Nephron (organoid): ENCODE results near the gene APLP2.

Source experiments
- H3K27ac Mint-ChIP-seq, 3 experiments: 2 replicates each; pipeline ENCODE4 v1.8.0; 2020; ENCODE audit warnings: mixed read lengths in 3 of 3, mild to moderate bottlenecking in 2 of 3, moderate library complexity in 1 of 3
- H3K27me3 Mint-ChIP-seq: 2 replicates; pipeline ENCODE4 v1.8.0; 2021; ENCODE audit warnings: low read depth, mild to moderate bottlenecking, moderate library complexity, mixed read lengths
- H3K36me3 Mint-ChIP-seq: 2 replicates; pipeline ENCODE4 v1.8.0; 2020; ENCODE audit warnings: low read depth, mixed read lengths
- H3K4me1 Mint-ChIP-seq: 2 replicates; pipeline ENCODE4 v1.8.0; 2020; ENCODE audit warnings: mixed read lengths
- H3K4me3 Mint-ChIP-seq, 3 experiments: 2 replicates each; pipeline ENCODE4 v1.8.0; 2020; ENCODE audit warnings: mild to moderate bottlenecking in 3 of 3, mixed read lengths in 3 of 3, moderate library complexity in 2 of 3
- H3K9me3 Mint-ChIP-seq: 2 replicates; pipeline ENCODE4 v1.8.0; 2020; ENCODE audit warnings: mixed read lengths
- CTCF ChIP-seq, 3 experiments: fragments of 200-600 bp; sonication (generic); IDR thresholded peaks; one replicate each; pipeline ENCODE4 v1.5.0; 2021; ENCODE audit warnings: antibody characterized with exemption in 3 of 3; ENCODE audit not compliant: unreplicated experiment in 3 of 3

Gene APLP2

GRCh38 chr11:130055617-130056016 lies 14.1 kb upstream of the APLP2 start:
- H3K9me3 Mint-ChIP-seq = no peaks in the 10 kb centered on the region
- peaks cover 4% of the 10 kb centered on the region for H3K27me3 Mint-ChIP-seq
- no peak for TF ChIP-seq CTCF (IDR thresholded peaks at IDR 0.05; ENCODE audit: unreplicated experiment in 3 of 3)
- H3K36me3 Mint-ChIP-seq = no peaks in the 10 kb centered on the region
- H3K27ac Mint-ChIP-seq = peak overlapping the region in 1 of 3 experiments; percentile 9
- peaks cover 17% of the 10 kb centered on the region for H3K4me1 Mint-ChIP-seq
- H3K4me3 Mint-ChIP-seq = no peak overlapping the region

- Mint-ChIP-seq H3K36me3 (no peaks in the 10 kb centered on the region), H3K4me1 (no peaks in the 10 kb centered on the region), H3K4me3 (no peak overlapping the region), H3K9me3 (no peaks in the 10 kb centered on the region), H3K27me3 (peaks cover 16% of the 10 kb centered on the region), H3K27ac (no peak overlapping the region)
- no peak for TF ChIP-seq CTCF (IDR thresholded peaks at IDR 0.05; ENCODE audit: unreplicated experiment in 3 of 3)
Measured at GRCh38 chr11:130061017-130061416, 8.7 kb upstream of the APLP2 start.

GRCh38 chr11:130062026-130062425 lies 7.7 kb upstream of the APLP2 start:
- no peak for TF ChIP-seq CTCF (IDR thresholded peaks at IDR 0.05; ENCODE audit: unreplicated experiment in 3 of 3)
- H3K4me1 Mint-ChIP-seq = no peaks in the 10 kb centered on the region
- H3K36me3 Mint-ChIP-seq = no peaks in the 10 kb centered on the region
- H3K27me3 Mint-ChIP-seq = peaks cover 15% of the 10 kb centered on the region
- H3K4me3 Mint-ChIP-seq = no peak overlapping the region
- H3K27ac Mint-ChIP-seq = peak overlapping the region in 1 of 3 experiments; percentile 53
- H3K9me3 Mint-ChIP-seq = no peaks in the 10 kb centered on the region

GRCh38 chr11:130063451-130063850 lies 6.2 kb upstream of the APLP2 start:
- H3K4me1 Mint-ChIP-seq = peaks cover 3% of the 10 kb centered on the region
- no peak overlapping the region for H3K4me3 Mint-ChIP-seq
- TF ChIP-seq CTCF (IDR thresholded peaks at IDR 0.05; ENCODE audit: unreplicated experiment in 3 of 3) = no peak
- H3K36me3 Mint-ChIP-seq = no peaks in the 10 kb centered on the region
- no peak overlapping the region for H3K27ac Mint-ChIP-seq
- H3K9me3 Mint-ChIP-seq = no peaks in the 10 kb centered on the region
- H3K27me3 Mint-ChIP-seq = peaks cover 12% of the 10 kb centered on the region

- H3K36me3 Mint-ChIP-seq = no peaks in the 10 kb centered on the region
- H3K27me3 Mint-ChIP-seq = peaks cover 12% of the 10 kb centered on the region
- peaks cover 7% of the 10 kb centered on the region for H3K4me1 Mint-ChIP-seq
- no peak overlapping the region for H3K27ac Mint-ChIP-seq
- H3K4me3 Mint-ChIP-seq = no peak overlapping the region
- no peak for TF ChIP-seq CTCF (IDR thresholded peaks at IDR 0.05; ENCODE audit: unreplicated experiment in 3 of 3)
- H3K9me3 Mint-ChIP-seq = no peaks in the 10 kb centered on the region
Measured at GRCh38 chr11:130064596-130064995, 5.1 kb upstream of the APLP2 start.

GRCh38 chr11:130066338-130066737 lies 3.4 kb upstream of the APLP2 start:
- no peak overlapping the region for H3K27ac Mint-ChIP-seq
- H3K4me1 Mint-ChIP-seq = peaks cover 11% of the 10 kb centered on the region
- H3K36me3 Mint-ChIP-seq = no peaks in the 10 kb centered on the region
- peak overlapping the region in 1 of 3 experiments; percentile 34 for H3K4me3 Mint-ChIP-seq
- no peaks in the 10 kb centered on the region for H3K9me3 Mint-ChIP-seq
- TF ChIP-seq CTCF (IDR thresholded peaks at IDR 0.05; ENCODE audit: unreplicated experiment in 3 of 3) = no peak
- H3K27me3 Mint-ChIP-seq = peaks cover 12% of the 10 kb centered on the region
